Keratinocyte (primary cell): Measurements from ENCODE around the gene TCF15. TPM values are rescaled to one million over a fixed set of nuclear protein-coding genes. Genes with fewer than 3 reads are reported as not detected.
A peak's percentile ranks its signal among the peaks of the same experiment; 100 is the strongest.

ENCODE experiments used
- DNase-seq: peaks from one replicate; pipeline ENCODE4 v3.0.0-alpha.2; 2011; ENCODE audit warnings: low read depth, missing footprints, low spot score
- FAIRE-seq: peaks from 2 replicates; lab custom pipeline; 2011; peaks lifted over from hg19 to GRCh38; lab: Jason Lieb, UNC
- H2AFZ ChIP-seq: 2 replicates; pipeline ENCODE4 v1.6.0; 2012; ENCODE audit warnings: low read length, control low read depth, inconsistent platforms; ENCODE audit not compliant: control insufficient read depth
- H3K27ac ChIP-seq: 2 replicates; pipeline ENCODE4 v1.5.1; 2011; ENCODE audit warnings: low read length; ENCODE audit not compliant: control insufficient read depth, insufficient read depth
- H3K27me3 ChIP-seq: 3 replicates; pipeline ENCODE4 v1.6.0; 2011; ENCODE audit warnings: low read length; ENCODE audit not compliant: control insufficient read depth, insufficient read depth; ENCODE audit errors: extremely low read depth
- H3K36me3 ChIP-seq, 2 experiments: 2 replicates in 1 of 2; 3 replicates in 1 of 2; pipeline ENCODE4 v1.5.1; 2011; ENCODE audit warnings: low read length in 2 of 2, mild to moderate bottlenecking in 1 of 2; ENCODE audit not compliant: control insufficient read depth in 2 of 2, insufficient read depth in 2 of 2; ENCODE audit errors: extremely low read depth in 1 of 2
- H3K4me1 ChIP-seq: 3 replicates; pipeline ENCODE4 v1.5.1; 2011; ENCODE audit warnings: low read length; ENCODE audit not compliant: control insufficient read depth, insufficient read depth; ENCODE audit errors: extremely low read depth
- H3K4me2 ChIP-seq: 3 replicates; pipeline ENCODE4 v1.6.0; 2011; ENCODE audit warnings: low read depth, low read length; ENCODE audit not compliant: control insufficient read depth, insufficient read depth; ENCODE audit errors: extremely low read depth
- H3K4me3 ChIP-seq, 3 experiments: fragments of 200-600 bp in 1 of 3; sonication (generic) in 1 of 3; 2 replicates in 2 of 3; 3 replicates in 1 of 3; pipeline ENCODE4 v1.5.1; 2011 to 2016; ENCODE audit warnings: low read length in 3 of 3, mild to moderate bottlenecking in 3 of 3, control low read depth in 2 of 3, inconsistent platforms in 1 of 3, low read depth in 1 of 3, mixed read lengths in 1 of 3, mixed run types in 1 of 3, moderate library complexity in 1 of 3; ENCODE audit not compliant: control insufficient read depth in 2 of 3, insufficient read depth in 2 of 3; ENCODE audit errors: extremely low read depth in 1 of 3
- H3K79me2 ChIP-seq: 2 replicates; pipeline ENCODE4 v1.6.0; 2012; ENCODE audit warnings: low read length; ENCODE audit not compliant: control insufficient read depth, insufficient read depth
- H3K9ac ChIP-seq: 3 replicates; pipeline ENCODE4 v1.6.0; 2011; ENCODE audit warnings: low read length; ENCODE audit not compliant: control insufficient read depth, insufficient read depth; ENCODE audit errors: extremely low read depth
- H3K9me1 ChIP-seq: 3 replicates; pipeline ENCODE4 v1.6.0; 2011; ENCODE audit warnings: low read length; ENCODE audit not compliant: control insufficient read depth, insufficient read depth; ENCODE audit errors: extremely low read depth
- H3K9me3 ChIP-seq: 2 replicates; pipeline ENCODE4 v1.5.1; 2012; ENCODE audit warnings: low read depth, low read length; ENCODE audit not compliant: control insufficient read depth
- H4K20me1 ChIP-seq: 3 replicates; pipeline ENCODE4 v1.6.0; 2011; ENCODE audit warnings: low read length; ENCODE audit not compliant: control insufficient read depth, insufficient read depth; ENCODE audit errors: extremely low read depth
- CTCF ChIP-seq, 3 experiments: IDR thresholded peaks in 1 of 3; conservative IDR thresholded peaks in 1 of 3; optimal IDR thresholded peaks in 1 of 3; 2 replicates in 2 of 3; 3 replicates in 1 of 3; pipeline versions ENCODE3 to v1.5.1; 2011; ENCODE audit warnings: low read length in 3 of 3, mild to moderate bottlenecking in 3 of 3, moderate library complexity in 2 of 3, control low read depth in 1 of 3, inconsistent platforms in 1 of 3; ENCODE audit not compliant: insufficient read depth in 2 of 3; ENCODE audit errors: extremely low read depth in 1 of 3
- EZH2 ChIP-seq: IDR thresholded peaks from one replicate; pipeline ENCODE4 v1.6.1; 2012; ENCODE audit warnings: inconsistent platforms, mild to moderate bottlenecking, low read length, moderate library complexity
- dilution Hi-C: fragments of 300-500 bp; cut with MboI; formaldehyde crosslinking; loops from one replicate; pipeline ENCODE4 v1.7.0; 2020; ENCODE audit warnings: low sequenced_read_pairs; ENCODE audit not compliant: extremely low pct_ligation_motif_present
- polyA plus RNA-seq, 5 experiments: library from polyadenylated mRNA; depleted of rRNA in 3 of 5; stranded (reverse) in 3 of 5; stranded (forward) in 1 of 5; unstranded in 1 of 5; fragments of >200 nt; gene quantifications; 1 replicate in 1 of 5; 2 replicates in 3 of 5; 3 replicates in 1 of 5; pipeline versions ENCODE4 v1.2.1 to v1.2.3, GENCODE V29; 2011 to 2012; ENCODE audit warnings: missing spikeins in 2 of 5, low read depth in 1 of 5, low replicate concordance in 1 of 5

The TCF15 gene
- polyA plus RNA-seq, 1 donor (not counting 4 experiments of a cell fraction or from before 2014, with no cell fraction given) = not detected

DNA sequence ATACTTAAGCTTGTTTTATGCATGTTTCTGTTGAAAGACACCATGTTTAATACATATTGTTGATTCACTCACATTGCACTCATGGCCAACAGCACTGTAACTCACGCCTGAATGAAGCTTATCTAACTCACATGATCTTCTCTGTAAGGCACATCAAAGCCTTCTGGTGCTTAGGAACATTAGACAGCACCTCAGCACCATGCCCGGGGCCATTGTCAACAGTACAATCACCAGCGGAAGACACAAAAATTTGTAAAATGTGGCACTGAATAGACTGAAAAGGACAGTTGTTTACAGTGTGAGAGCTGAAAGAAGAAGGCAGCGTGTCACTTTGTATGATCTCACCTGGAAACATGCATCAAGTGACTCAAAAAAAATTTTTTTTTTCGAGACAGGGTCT is 8.9 kb upstream of the TCF15 start:
- Histone ChIP-seq H3K79me2 (no peaks in the 10 kb centered on the region), H3K36me3 (no peaks in the 10 kb centered on the region), H3K4me3 (no peak overlapping the region), H3K27ac (no peak overlapping the region), H2AFZ (no peak overlapping the region), H3K4me1 (no peaks in the 10 kb centered on the region), H3K9ac (no peak overlapping the region), H4K20me1 (no peaks in the 10 kb centered on the region), H3K9me1 (no peaks in the 10 kb centered on the region), H3K27me3 (peaks cover 19% of the 10 kb centered on the region), H3K9me3 (no peaks in the 10 kb centered on the region), H3K4me2 (no peak overlapping the region)
- dilution Hi-C loops = no loop called here
- TF ChIP-seq CTCF (optimal IDR thresholded peaks at IDR 0.05 in 1 of 3, IDR thresholded peaks at IDR 0.05 in 1 of 3, conservative IDR thresholded peaks at IDR 0.05 in 1 of 3; ENCODE audit: extremely low read depth in 1 of 3, insufficient read depth in 2 of 3, low read length in 3 of 3) (no peak), EZH2 (no peak)
- peak; percentile 53 for FAIRE-seq
- no peak for DNase-seq

DNA sequence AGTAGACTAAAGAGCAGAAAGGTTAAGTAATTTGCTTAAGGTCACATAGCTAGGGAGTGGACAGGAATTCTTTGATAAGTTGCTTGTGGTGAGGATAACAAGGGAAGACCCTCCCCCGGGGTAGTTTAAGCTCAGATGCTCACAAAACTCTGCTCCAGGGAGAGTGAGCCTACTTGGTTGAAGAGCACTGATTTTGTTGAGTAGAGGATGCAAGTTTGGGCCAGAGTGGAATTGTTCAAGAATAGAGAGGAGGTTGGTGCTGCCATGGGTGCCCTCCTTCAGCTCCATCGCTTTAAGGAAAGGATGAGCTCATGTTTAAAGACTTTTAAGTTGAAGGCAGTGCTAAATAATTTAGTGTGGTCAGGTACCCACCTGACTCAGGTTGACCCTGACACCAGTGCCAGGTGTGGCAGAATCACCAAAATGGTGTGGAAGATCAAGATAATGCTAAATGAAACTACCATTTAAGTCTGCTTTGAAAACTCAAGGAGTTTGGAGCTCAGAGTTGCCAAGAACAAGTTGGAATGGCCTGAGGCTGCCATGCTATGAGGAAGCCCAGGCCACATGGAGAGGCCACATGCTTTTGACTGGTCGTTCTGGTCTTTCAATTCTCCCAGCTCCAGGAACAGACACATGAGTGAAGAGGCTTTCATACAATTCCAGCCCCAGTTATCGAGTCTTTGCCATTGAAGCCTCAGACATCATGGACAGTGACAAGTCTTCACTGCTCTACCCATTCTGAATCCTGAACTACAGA is 8.0 kb upstream of the TCF15 start:
- H3K9ac ChIP-seq = no peak overlapping the region
- TF ChIP-seq CTCF (optimal IDR thresholded peaks at IDR 0.05 in 1 of 3, IDR thresholded peaks at IDR 0.05 in 1 of 3, conservative IDR thresholded peaks at IDR 0.05 in 1 of 3; ENCODE audit: extremely low read depth in 1 of 3, insufficient read depth in 2 of 3, low read length in 3 of 3) (no peak), EZH2 (no peak)
- FAIRE-seq = peak; percentile 5

More for the DNA sequence above, 8.0 kb upstream of the TCF15 start:
- Histone ChIP-seq H3K79me2 (no peaks in the 10 kb centered on the region), H3K4me3 (no peak overlapping the region), H2AFZ (no peak overlapping the region), H3K27ac (no peak overlapping the region), H3K9me3 (no peaks in the 10 kb centered on the region), H3K27me3 (peaks cover 22% of the 10 kb centered on the region), H3K4me2 (no peak overlapping the region), H4K20me1 (no peaks in the 10 kb centered on the region), H3K36me3 (no peaks in the 10 kb centered on the region), H3K9me1 (no peaks in the 10 kb centered on the region), H3K4me1 (no peaks in the 10 kb centered on the region)
- dilution Hi-C loops = no loop called here
- DNase-seq = no peak
